Type B pancreatic cell (in vitro differentiated cells): Measurements from ENCODE around the gene B3GNT4. TPM values are rescaled to one million over a fixed set of nuclear protein-coding genes. Genes with fewer than 3 reads are reported as not detected.
"Not testable (repeated sequence)": the region's sequence is repeated elsewhere in the genome, so short reads cannot be mapped to it uniquely, and the experiment has no call there.

Experiments used
- DNase-seq: peaks from one replicate; pipeline ENCODE4 v3.0.0; 2021; ENCODE audit warnings: mixed read lengths; ENCODE audit not compliant: unreplicated experiment; ENCODE audit errors: extremely low spot score
- H3K27ac Mint-ChIP-seq: 2 replicates; pipeline ENCODE4 v1.8.0; 2021; ENCODE audit warnings: mild to moderate bottlenecking, mixed read lengths
- H3K27me3 Mint-ChIP-seq: 2 replicates; pipeline ENCODE4 v1.8.0; 2021; ENCODE audit warnings: mixed read lengths
- H3K36me3 Mint-ChIP-seq: 2 replicates; pipeline ENCODE4 v1.8.0; 2021; ENCODE audit warnings: mixed read lengths
- H3K4me1 Mint-ChIP-seq: one replicate; pipeline ENCODE4 v1.8.0; 2021; ENCODE audit warnings: mixed read lengths; ENCODE audit not compliant: unreplicated experiment
- H3K4me3 Mint-ChIP-seq: 2 replicates; pipeline ENCODE4 v1.8.0; 2021; ENCODE audit warnings: mild to moderate bottlenecking, mixed read lengths
- H3K9me3 Mint-ChIP-seq: 2 replicates; pipeline ENCODE4 v1.8.0; 2021; ENCODE audit warnings: mixed read lengths
- CTCF ChIP-seq: fragments of 200-600 bp; sonication (generic); conservative IDR thresholded peaks from 2 replicates; pipeline ENCODE4 v1.5.0; 2021; ENCODE audit warnings: antibody characterized with exemption, mild to moderate bottlenecking
- total RNA-seq: library from RNA; stranded (reverse); gene quantifications from 2 replicates; pipeline ENCODE4 v1.2.1, GENCODE V29; 2021; ENCODE audit warnings: low replicate concordance

The B3GNT4 gene
- total RNA-seq, 1 donor from 2014 or later, result 0.53 TPM

- Mint-ChIP-seq H3K9me3 (no peaks in the 10 kb centered on the region), H3K27ac (no peak overlapping the region), H3K4me1 (peaks cover 6% of the 10 kb centered on the region), H3K36me3 (no peaks in the 10 kb centered on the region), H3K4me3 (no peak overlapping the region), H3K27me3 (peaks cover 39% of the 10 kb centered on the region)
- no peak for TF ChIP-seq CTCF
- no peak for DNase-seq
Observed at GRCh38 chr12:122199484-122200355, 3.8 kb upstream of the B3GNT4 start.

GRCh38 chr12:122200541-122201175 is 2.9 kb upstream of the B3GNT4 start:
- Mint-ChIP-seq H3K4me3 (no peak overlapping the region), H3K36me3 (no peaks in the 10 kb centered on the region), H3K4me1 (peaks cover 10% of the 10 kb centered on the region), H3K27me3 (peaks cover 43% of the 10 kb centered on the region), H3K27ac (no peak overlapping the region), H3K9me3 (no peaks in the 10 kb centered on the region)
- DNase-seq, result no peak
- TF ChIP-seq CTCF, result peak; percentile 50

GRCh38 chr12:122201381-122201780 is 2.1 kb upstream of the B3GNT4 start:
- H3K36me3 Mint-ChIP-seq, result no peaks in the 10 kb centered on the region
- no peak for TF ChIP-seq CTCF
- H3K4me1 Mint-ChIP-seq, result peaks cover 10% of the 10 kb centered on the region
- peak overlapping the region; percentile 8 for H3K4me3 Mint-ChIP-seq
- no peaks in the 10 kb centered on the region for H3K9me3 Mint-ChIP-seq
- H3K27me3 Mint-ChIP-seq, result peaks cover 47% of the 10 kb centered on the region
- H3K27ac Mint-ChIP-seq, result no peak overlapping the region
- no peak for DNase-seq

- Mint-ChIP-seq H3K9me3 (no peaks in the 10 kb centered on the region), H3K4me1 (peaks cover 10% of the 10 kb centered on the region), H3K27ac (no peak overlapping the region), H3K4me3 (peak overlapping the region; percentile 8), H3K36me3 (no peaks in the 10 kb centered on the region), H3K27me3 (peaks cover 52% of the 10 kb centered on the region)
- TF ChIP-seq CTCF, result no peak
- DNase-seq, result no peak
Observed at GRCh38 chr12:122202017-122202416, 1.5 kb upstream of the B3GNT4 start.

- H3K9me3 Mint-ChIP-seq, H3K4me1 Mint-ChIP-seq, H3K36me3 Mint-ChIP-seq, DNase-seq: not testable (repeated sequence)
- peaks cover 47% of the 10 kb centered on the region for H3K27me3 Mint-ChIP-seq
- H3K27ac Mint-ChIP-seq, result peak overlapping the region; percentile 56
- H3K4me3 Mint-ChIP-seq, result peak overlapping the region; percentile 87
Observed at GRCh38 chr12:122202811-122203210, 698 bp upstream of the B3GNT4 start.
